Neuronal stem cell (in vitro differentiated cells): ENCODE data around the gene AMPD3.

Experiments
- DNase-seq: peaks from one replicate; pipeline ENCODE4 v3.0.0-alpha.2; 2013; ENCODE audit warnings: low spot score
- H2AFZ ChIP-seq: one replicate; pipeline ENCODE4 v1.6.1; 2013; ENCODE audit warnings: mild to moderate bottlenecking, low read length, inconsistent platforms
- H2AK5ac ChIP-seq: 2 replicates; pipeline ENCODE4 v1.6.1; 2013; ENCODE audit warnings: low read depth, mild to moderate bottlenecking, inconsistent platforms, low read length, moderate library complexity, mixed read lengths
- H2BK120ac ChIP-seq: 2 replicates; pipeline ENCODE4 v1.6.1; 2013; ENCODE audit warnings: low read depth, mild to moderate bottlenecking, inconsistent platforms, low read length, moderate library complexity, mixed read lengths
- H2BK12ac ChIP-seq: one replicate; pipeline ENCODE4 v1.6.1; 2013; ENCODE audit warnings: low read length, inconsistent platforms
- H2BK15ac ChIP-seq: 2 replicates; pipeline ENCODE4 v1.6.1; 2013; ENCODE audit warnings: mild to moderate bottlenecking, low read length, inconsistent platforms, mixed read lengths
- H2BK5ac ChIP-seq: one replicate; pipeline ENCODE4 v1.6.1; 2013; ENCODE audit warnings: inconsistent platforms, mild to moderate bottlenecking, low read length, moderate library complexity
- H3K14ac ChIP-seq: one replicate; pipeline ENCODE4 v1.6.1; 2013; ENCODE audit warnings: low read length, inconsistent platforms
- H3K18ac ChIP-seq: 2 replicates; pipeline ENCODE4 v1.6.1; 2013; ENCODE audit warnings: low read length, inconsistent platforms
- H3K23ac ChIP-seq: 2 replicates; pipeline ENCODE4 v1.6.1; 2013; ENCODE audit warnings: low read depth, mild to moderate bottlenecking, mixed read lengths, low read length, inconsistent platforms; ENCODE audit not compliant: poor library complexity
- H3K27ac ChIP-seq: replicated peaks from 3 replicates; pipeline ENCODE4 v1.5.1; 2013; ENCODE audit warnings: low read length, inconsistent platforms
- H3K27me3 ChIP-seq, 3 experiments: 2 replicates each; pipeline ENCODE4 v1.6.1; 2013; ENCODE audit warnings: low read length in 3 of 3, mild to moderate bottlenecking in 2 of 3, inconsistent platforms in 1 of 3, low read depth in 1 of 3, mixed read lengths in 1 of 3, moderate library complexity in 1 of 3; ENCODE audit not compliant: control insufficient read depth in 3 of 3, insufficient read depth in 3 of 3
- H3K36me3 ChIP-seq, 2 donors: replicated peaks in 1 of 2; 2 replicates each; pipeline ENCODE4 v1.6.1; 2013; ENCODE audit warnings: low read length in 2 of 2; ENCODE audit not compliant: control insufficient read depth in 2 of 2, insufficient read depth in 2 of 2
- H3K4ac ChIP-seq: 2 replicates; pipeline ENCODE4 v1.6.1; 2013; ENCODE audit warnings: inconsistent platforms, mild to moderate bottlenecking, low read length, moderate library complexity
- H3K4me1 ChIP-seq, 2 donors: 1 replicate in 1 of 2; 2 replicates in 1 of 2; pipeline ENCODE4 v1.6.1; 2013; ENCODE audit warnings: low read length in 2 of 2, low read depth in 1 of 2; ENCODE audit not compliant: control insufficient read depth in 2 of 2, insufficient read depth in 1 of 2
- H3K4me2 ChIP-seq: one replicate; pipeline ENCODE4 v1.6.1; 2013; ENCODE audit warnings: mild to moderate bottlenecking, low read length, inconsistent platforms; ENCODE audit not compliant: insufficient read depth, poor library complexity, severe bottlenecking
- H3K4me3 ChIP-seq, 2 donors: 2 replicates each; pipeline ENCODE4 v1.5.1; 2013; ENCODE audit warnings: low read length in 2 of 2, mild to moderate bottlenecking in 2 of 2, inconsistent platforms in 1 of 2, moderate library complexity in 1 of 2
- H3K79me1 ChIP-seq: one replicate; pipeline ENCODE4 v1.6.1; 2013; ENCODE audit warnings: low read depth, mild to moderate bottlenecking, inconsistent platforms, low read length, moderate library complexity
- H3K9ac ChIP-seq: one replicate; pipeline ENCODE4 v1.6.1; 2013; ENCODE audit warnings: mild to moderate bottlenecking, low read depth, low read length, inconsistent platforms; ENCODE audit not compliant: poor library complexity
- H3K9me3 ChIP-seq, 2 donors: replicated peaks in 1 of 2; 2 replicates each; pipeline versions ENCODE3 to v1.6.1; 2013; ENCODE audit warnings: low read length in 2 of 2, mild to moderate bottlenecking in 2 of 2, inconsistent platforms in 1 of 2, low read depth in 1 of 2, mixed read lengths in 1 of 2, moderate library complexity in 1 of 2; ENCODE audit not compliant: control insufficient read depth in 2 of 2, insufficient read depth in 1 of 2
- H4K8ac ChIP-seq: one replicate; pipeline ENCODE4 v1.6.1; 2013; ENCODE audit warnings: low read depth, mild to moderate bottlenecking, inconsistent platforms, low read length, moderate library complexity
- H4K91ac ChIP-seq: one replicate; pipeline ENCODE4 v1.6.1; 2013; ENCODE audit warnings: low read length, low read depth, mild to moderate bottlenecking, inconsistent platforms; ENCODE audit not compliant: poor library complexity
- WGBS, 2 donors: extraction: QIAGEN DNeasy Blood & Tissue Kit; methylation state at CpG; one replicate each; pipeline ENCODE4 v1.1.7; 2013; ENCODE audit warnings: missing lambda C conversion rate in 2 of 2, mixed read lengths in 1 of 2; ENCODE audit not compliant: insufficient read length in 2 of 2, insufficient replicate concordance in 1 of 2; ENCODE audit errors: extremely low coverage in 2 of 2; 5-methylcytosine and 5-hydroxymethylcytosine counted together

Gene AMPD3

DNA sequence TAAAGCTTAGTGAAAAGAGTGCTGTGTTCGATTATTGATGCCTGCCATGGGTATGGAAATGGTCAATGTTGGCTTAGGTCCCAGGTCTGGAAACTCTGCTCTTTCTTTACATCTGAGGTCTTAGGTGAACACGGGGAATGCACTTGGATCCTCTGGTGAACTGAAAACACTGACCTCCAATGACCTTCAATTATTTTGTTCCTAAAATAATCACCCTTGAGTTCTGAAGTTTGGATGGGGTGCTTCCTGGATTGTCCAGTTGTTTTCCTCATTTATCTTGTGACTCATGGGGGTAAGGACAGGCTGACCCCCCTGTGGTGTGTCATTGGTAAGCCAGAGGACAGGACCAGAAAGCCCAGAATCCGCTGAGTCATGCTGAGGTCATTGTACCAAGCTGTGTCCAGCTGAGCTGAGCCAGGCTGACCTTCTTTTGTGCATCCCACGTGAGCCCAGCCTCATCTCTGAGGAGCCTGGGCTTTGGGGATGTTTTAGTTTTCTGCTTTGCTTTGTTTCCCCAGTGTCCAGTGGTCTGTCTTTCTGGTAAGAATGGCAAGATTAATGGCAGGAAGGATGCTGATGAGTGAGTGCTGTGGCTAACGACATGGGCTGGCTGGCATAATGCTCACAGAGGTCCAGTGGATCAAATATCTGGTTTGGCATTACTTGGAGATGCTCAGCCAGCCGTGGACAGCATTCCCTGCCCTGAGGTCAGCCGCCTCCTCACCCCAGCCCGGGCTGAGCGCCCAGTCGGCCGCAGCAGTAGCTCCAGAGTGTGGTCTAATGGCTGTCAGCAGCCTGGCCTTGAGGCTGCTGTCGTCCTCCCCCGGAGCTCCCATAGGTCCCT is 35.6 kb downstream of the AMPD3 start:
- Histone ChIP-seq H3K36me3 (no peaks in the 10 kb centered on the region), H2AK5ac (no peak overlapping the region)

DNA sequence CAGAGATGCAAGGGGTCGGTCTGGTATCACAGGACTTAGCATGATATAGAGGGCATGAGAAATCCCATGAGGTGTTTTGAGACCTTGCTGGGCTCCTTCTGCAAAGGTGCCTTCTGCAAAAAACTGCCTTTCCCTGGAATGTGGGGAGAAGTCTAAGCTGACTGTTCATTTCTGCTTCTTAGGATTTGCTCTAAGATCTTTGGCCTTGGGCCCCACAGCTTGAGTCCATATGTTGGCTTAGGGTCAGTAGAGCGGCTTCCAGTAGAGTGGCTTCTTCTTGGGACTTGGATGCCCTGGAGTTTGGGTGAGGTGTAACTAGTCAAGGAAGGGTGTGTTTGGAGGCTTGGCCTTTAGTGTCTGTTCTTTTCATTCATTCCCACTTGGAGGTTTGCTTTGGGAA is 37.0 kb downstream of the AMPD3 start:
- Histone ChIP-seq H3K27me3 (no peaks in the 10 kb centered on the region), H2BK5ac (no peak overlapping the region), H2AFZ (no peak overlapping the region), H2BK12ac (no peak overlapping the region), H3K4ac (no peak overlapping the region), H2AK5ac (no peak overlapping the region), H4K91ac (no peak overlapping the region), H3K9ac (no peak overlapping the region), H3K36me3 (no peaks in the 10 kb centered on the region), H3K4me2 (no peak overlapping the region), H3K27ac (no peak overlapping the region), H4K8ac (no peak overlapping the region), H3K4me3 (no peak overlapping the region), H3K18ac (no peak overlapping the region), H2BK120ac (no peak overlapping the region), H3K9me3 (peaks cover 0 to 4% of the 10 kb centered on the region in 2 donors), H3K23ac (no peak overlapping the region), H3K14ac (no peak overlapping the region), H3K79me1 (no peaks in the 10 kb centered on the region), H3K4me1 (peaks cover 8 to 13% of the 10 kb centered on the region in 2 donors), H2BK15ac (no peak overlapping the region)
- DNase-seq: no peak
- no CpG with 5 or more reads among the region's 2 CpGs for WGBS, 2 donors

More for the DNA sequence above, 35.6 kb downstream of the AMPD3 start:
- Histone ChIP-seq H4K91ac (no peak overlapping the region), H2BK12ac (no peak overlapping the region), H3K14ac (no peak overlapping the region), H3K4me1 (peaks cover 8 to 13% of the 10 kb centered on the region in 2 donors), H3K4me3 (no peak overlapping the region), H2BK120ac (no peak overlapping the region), H3K9ac (no peak overlapping the region), H3K27me3 (no peaks in the 10 kb centered on the region), H3K23ac (no peak overlapping the region), H3K4me2 (no peak overlapping the region), H3K9me3 (peaks cover 0 to 4% of the 10 kb centered on the region in 2 donors), H2AFZ (peak overlapping the region; percentile 66), H3K27ac (peak overlapping the region; percentile 61), H2BK5ac (no peak overlapping the region), H3K4ac (no peak overlapping the region), H3K18ac (peak overlapping the region; percentile 78), H2BK15ac (no peak overlapping the region), H3K79me1 (no peaks in the 10 kb centered on the region), H4K8ac (no peak overlapping the region)
- WGBS, 2 donors: no CpG with 5 or more reads among the region's 13 CpGs
- DNase-seq: peak; percentile 37

DNA sequence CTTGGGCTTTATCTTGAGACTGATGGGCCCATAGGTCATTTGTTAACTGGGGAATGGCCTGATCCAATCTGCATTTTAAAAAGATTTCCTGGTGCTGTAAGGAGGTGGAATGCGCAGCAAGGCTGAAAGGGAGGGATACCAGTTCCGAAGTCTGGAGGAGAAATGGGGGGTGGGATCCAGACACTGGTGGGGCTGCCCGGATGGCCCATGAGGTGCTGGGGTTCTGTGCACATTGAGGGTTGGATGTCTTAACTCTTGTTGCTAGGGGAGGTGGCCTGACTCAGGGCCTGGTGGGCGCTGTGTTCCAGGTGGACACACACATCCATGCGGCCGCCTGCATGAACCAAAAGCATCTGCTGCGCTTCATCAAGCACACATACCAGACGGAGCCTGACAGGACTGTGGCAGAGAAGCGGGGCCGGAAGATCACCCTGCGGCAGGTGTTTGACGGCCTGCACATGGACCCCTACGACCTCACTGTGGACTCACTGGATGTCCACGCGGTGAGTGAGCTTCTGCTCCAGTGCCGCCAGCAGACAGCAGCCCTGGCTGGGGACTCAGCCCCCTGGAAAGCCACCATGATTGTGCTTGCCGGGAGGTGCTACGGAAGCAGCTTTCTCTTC is 38.1 kb downstream of the AMPD3 start:
- Histone ChIP-seq H4K8ac (no peak overlapping the region), H3K9ac (peak overlapping the region; percentile 0), H3K36me3 (no peaks in the 10 kb centered on the region), H3K4me1 (peaks cover 8 to 13% of the 10 kb centered on the region in 2 donors), H3K9me3 (peaks cover 0 to 4% of the 10 kb centered on the region in 2 donors), H2AFZ (no peak overlapping the region), H3K18ac (peak overlapping the region; percentile 76), H2BK5ac (no peak overlapping the region), H3K4me2 (no peak overlapping the region), H3K23ac (peak overlapping the region; percentile 23), H3K27ac (no peak overlapping the region), H3K14ac (no peak overlapping the region), H4K91ac (no peak overlapping the region), H3K79me1 (no peaks in the 10 kb centered on the region), H2BK15ac (no peak overlapping the region), H2AK5ac (peak overlapping the region; percentile 60), H3K27me3 (no peaks in the 10 kb centered on the region), H2BK12ac (no peak overlapping the region), H2BK120ac (no peak overlapping the region), H3K4me3 (no peak overlapping the region), H3K4ac (no peak overlapping the region)
- DNase-seq: no peak
- WGBS, 2 donors: no CpG with 5 or more reads among the region's 18 CpGs
